Stimulated activated CD4-positive, alpha-beta T cell treated with anti-CD3 and anti-CD28 coated beads, Interleukin-2, amount 100 ng/mL, for 4 hours (primary cell): Measurements from ENCODE around the gene BTK.

Source experiments
- DNase-seq: peaks from one replicate; pipeline ENCODE4 v3.0.0-alpha.2; 2020; ENCODE audit warnings: low read depth

The BTK gene

DNA sequence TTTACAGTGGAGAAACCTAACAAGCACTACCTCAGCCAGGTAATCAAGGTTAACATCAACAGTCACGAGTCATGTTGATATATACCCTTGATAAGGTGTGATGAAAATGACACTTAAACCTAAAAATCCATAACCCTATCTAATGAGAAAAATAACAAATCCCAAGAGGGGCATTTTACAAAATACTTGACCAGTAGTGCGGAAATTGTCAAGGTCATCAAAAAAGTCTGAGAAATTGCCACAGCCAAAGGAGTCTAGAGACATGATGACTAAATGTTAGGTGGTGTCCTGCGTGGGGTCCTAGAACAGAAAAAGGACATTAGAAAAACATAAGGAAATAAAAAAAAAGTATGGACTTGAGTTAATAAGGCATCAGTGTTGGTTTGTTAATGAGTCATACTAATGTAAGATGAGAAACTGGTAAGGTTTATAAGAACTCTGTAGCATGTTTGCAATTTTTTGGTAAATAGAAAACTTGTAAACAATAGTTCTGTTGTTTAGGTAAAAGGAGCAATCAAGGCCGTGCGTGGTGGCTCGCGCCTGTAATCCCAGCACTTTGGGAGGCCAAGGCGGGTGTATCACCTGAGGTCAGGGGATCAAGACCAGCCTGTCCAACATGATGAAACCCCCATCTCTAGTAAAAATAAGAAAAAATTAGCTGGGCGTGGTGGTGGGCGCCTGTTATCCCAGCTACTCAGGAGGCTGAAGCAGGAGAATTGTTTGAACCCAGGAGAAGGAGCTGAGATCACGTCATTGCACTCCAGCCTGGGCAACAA is 7.7 kb upstream of the BTK start:
- DNase-seq = no peak

- DNase-seq = no peak
Observed at GRCh38 chrX:101391831-101392230, 5.8 kb upstream of the BTK start.

DNA sequence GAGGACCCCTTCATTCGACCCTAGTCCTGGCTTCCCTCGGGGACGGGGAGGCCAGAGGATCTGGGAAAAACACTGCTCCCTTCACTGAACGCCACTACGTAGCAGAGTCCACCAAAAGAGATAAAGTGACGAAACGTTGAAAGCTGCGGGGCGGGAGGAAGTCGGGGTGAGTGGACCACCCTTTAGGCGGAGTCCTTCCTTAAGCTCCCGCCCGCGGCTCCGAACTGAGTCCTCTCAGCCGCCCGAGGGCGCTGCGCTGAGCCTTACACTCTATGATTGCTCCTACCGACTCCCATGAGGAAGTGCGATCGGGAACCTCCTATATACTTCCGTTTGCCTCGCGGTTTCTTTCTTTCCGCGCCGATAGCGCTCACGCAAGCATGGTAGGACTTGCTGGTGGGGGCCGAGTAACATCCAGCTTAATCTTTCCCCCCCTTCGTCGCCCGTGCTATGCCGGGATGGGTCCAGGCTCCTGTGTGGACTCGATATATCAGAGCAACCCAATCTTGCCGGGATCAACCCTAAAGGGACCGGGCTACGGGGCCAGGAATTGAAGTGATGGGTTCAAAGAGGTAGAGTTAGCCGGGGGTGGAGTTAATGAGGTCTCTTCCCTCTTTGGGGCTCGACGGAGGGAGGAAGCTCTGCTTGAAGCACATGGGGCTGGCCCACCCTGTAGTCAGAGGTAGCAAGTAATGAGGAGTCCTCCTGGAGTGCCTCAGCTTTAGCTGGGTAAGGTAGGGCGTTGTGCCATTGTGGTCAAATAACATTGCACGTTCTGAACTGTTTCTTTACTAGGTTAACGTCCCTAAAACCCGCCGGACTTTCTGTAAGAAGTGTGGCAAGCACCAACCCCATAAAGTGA is 4.9 kb upstream of the BTK start, which contains the start of gene RPL36A:
TSS of gene RPL36A (plus strand) at position 348 of the 862 bp plus-strand sequence. CDS start at position 381, 33 bp downstream.
- peak; percentile 75 for DNase-seq

DNA sequence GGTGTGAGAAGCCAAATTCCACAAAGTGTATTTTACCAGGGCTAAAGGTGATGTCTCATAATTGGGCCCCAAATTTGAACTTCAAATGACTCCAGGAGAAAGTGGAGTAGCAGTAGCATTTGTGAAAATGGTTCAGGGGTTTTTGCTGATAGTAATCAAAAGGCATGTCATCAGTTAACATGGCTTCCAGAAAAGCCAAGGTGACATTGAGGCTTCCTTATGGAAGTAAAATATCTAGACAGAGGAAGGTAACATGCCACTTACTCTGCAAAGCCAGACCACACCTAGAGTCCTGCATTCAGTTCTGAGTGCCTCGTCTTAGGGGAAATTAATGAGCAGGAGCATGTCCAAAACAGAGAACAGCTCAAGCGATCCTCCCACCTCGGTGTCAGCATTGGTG is 2.6 kb upstream of the BTK start:
- DNase-seq = no peak

DNA sequence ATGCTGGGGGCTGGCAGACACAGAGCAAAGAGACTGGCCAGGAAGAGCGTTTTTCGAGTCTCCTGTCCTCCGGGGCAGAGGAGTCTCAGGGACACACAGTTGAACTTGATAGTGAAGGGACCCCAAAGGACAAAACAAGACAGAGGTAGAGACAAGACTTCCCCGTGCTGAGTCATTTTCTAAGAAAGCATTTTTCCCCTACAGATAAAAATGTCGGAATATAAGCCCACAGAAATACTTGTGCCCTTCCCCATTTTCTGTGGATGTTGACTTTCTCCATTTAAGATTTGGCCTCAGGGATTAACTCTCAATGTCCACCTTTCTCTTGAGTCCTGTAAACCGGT is 523 bp upstream of the BTK start:
- no peak for DNase-seq

DNA sequence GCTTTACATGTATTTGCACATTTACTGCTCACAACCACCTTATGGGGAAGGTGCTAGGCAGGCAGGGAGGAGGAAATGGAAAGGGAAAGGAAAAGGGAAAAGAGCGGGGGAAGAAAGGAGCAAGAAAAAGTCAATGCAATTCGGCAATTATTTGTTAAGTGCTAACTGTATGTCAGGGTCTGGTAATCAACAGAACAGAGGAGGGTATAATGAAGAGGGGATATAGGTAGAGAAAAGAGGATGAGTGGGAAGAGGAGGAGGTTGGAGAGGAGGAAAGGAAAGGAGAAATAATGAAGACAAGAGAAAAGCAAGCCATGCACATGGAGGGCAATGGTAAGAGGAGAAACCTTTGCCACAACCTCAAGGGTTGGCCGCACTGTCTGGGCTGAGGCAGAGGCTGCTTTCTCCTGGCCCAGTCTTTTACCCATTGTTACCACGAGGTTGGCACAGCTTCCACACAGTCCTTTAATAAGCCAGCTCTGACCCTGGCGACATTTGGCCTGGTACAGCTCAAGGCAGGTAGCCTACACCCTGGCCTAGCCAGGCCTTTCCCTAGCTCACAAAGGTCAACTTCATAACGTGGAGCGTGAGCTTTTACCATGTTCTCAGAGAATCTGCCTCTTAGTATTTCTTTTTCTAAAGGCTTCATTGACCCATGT is 836 bp downstream of the BTK start:
- DNase-seq = no peak

DNA sequence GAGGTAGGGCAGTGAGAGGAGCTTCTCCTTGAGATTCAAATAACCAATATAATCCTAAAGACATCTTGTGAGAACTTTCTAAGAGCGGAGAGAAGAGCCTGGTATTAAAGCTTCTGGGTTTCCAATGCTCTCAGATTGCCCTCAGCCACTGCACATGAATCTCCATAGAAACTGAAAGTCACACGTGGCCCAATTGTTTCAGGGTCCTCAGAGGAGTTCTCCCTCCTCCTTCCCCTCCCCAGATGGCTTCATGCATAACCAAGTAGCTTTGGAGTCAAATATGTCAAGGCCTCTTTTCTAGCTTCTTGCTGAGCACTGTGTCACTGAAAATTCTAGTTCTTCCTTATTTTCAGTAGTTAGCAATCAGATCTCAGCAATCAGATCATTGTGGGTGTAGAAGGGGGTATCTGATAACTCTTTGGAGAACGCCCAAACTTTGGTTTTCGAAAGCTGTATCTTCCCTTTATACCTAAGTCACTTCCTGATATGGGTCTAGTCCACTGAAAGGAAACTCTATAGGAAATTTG is 2.2 kb downstream of the BTK start:
- no peak for DNase-seq

DNA sequence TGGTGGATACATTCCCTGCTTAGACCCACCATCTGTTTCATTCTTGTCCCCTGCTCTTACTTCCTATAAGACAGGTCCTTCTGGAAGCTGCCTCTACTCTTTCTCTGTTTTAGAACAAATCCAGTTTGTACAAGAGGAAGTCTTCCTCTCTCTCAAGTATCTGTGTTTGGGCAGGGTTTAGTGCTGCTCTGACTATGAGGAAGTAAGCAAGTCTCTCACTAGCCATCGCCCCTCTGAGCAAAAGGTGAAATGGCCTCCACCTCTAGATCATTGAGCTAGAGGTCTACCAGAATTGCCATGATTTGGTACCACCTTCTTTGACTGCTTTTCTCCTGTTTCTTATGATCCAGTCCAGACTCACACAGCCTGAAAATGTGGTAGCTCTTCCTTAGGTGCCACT is 8.4 kb downstream of the BTK start:
- DNase-seq = no peak

- no peak for DNase-seq
Observed at GRCh38 chrX:101370888-101371504, 15.0 kb downstream of the BTK start.

DNA sequence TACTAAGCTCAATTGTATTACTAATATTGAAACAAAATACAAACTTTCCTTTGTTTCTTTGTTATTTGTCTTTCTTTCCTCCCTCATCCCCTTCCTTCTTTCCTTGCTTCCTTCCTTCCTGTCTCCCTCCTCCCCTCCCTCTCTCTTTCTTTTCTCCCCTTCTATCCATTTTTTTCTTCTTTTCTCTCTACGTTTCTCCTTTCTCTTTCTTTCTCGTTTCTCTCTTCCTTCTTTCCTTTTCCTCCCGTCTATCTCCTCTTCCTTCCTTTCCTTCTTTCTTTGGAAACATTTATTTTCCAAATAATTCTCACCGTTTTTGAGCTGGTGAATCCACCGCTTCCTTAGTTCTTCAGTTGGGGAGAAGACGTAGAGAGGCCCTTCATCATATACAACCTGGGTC is 16.3 kb downstream of the BTK start:
- no peak for DNase-seq

DNA sequence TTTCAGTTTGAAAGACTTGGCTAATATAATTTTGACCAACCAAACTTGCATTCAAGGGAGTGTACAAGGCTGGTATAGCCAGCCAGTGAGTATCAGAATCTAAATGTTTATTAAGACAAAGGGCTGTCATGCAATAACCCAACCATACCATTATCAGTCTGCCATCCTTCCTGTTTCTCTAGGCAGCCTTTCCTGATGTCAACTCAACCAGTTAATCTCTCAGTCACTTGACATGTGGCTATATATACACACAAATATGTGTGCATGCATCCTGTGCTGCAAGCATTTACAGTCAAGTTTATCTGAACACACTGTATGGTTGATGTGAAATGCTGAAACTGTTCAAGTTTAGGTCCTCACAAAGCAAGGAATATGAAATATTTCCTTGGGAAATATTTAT is 17.2 kb downstream of the BTK start:
- no peak for DNase-seq

- DNase-seq = no peak
Observed at GRCh38 chrX:101365301-101365795, 20.6 kb downstream of the BTK start.

DNA sequence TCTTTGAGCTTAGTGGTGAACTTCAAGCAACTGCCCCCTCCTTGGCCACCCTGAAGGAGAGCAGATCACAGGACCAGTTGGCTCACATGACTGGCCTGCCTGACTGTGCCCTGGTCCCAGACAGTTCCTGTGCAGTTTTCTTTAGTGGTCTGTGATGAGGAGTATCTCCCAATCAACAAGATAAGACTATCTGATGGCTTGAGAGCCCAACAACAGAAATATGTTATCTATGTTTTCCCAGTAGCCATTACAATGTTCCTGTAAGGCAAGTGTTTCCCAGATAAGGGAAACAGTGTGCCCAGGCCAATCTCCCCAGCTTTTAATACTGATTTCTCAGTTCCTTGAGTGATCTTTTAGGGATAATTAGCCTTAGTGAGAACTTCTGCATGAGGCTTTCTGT is 23.2 kb downstream of the BTK start:
- no peak for DNase-seq

GRCh38 chrX:101362116-101362515 is 23.9 kb downstream of the BTK start:
- DNase-seq = no peak

GRCh38 chrX:101360390-101360789 is 25.6 kb downstream of the BTK start:
- DNase-seq = no peak

DNA sequence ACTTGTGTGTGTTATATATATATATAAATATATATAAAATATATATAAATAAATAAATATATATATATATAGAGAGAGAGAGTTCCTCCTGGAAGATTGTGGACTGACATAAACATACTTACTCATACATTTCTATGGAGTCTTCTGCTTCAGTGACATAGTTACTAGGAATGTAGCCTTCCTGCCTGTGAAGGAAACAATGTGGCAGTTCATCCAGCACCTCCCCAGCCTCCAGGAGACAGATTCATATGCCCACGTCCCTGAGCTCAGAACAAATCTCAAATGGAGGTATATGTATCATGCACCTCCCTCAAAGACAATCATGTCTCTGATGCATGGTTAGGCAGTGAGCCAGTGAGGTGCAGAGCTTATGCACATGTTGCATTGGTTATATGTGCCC is 26.0 kb downstream of the BTK start:
- no peak for DNase-seq

GRCh38 chrX:101357166-101357795 is 28.7 kb downstream of the BTK start:
- DNase-seq = no peak

GRCh38 chrX:101349193-101349562 is 36.8 kb downstream of the BTK start:
- DNase-seq = no peak

DNA sequence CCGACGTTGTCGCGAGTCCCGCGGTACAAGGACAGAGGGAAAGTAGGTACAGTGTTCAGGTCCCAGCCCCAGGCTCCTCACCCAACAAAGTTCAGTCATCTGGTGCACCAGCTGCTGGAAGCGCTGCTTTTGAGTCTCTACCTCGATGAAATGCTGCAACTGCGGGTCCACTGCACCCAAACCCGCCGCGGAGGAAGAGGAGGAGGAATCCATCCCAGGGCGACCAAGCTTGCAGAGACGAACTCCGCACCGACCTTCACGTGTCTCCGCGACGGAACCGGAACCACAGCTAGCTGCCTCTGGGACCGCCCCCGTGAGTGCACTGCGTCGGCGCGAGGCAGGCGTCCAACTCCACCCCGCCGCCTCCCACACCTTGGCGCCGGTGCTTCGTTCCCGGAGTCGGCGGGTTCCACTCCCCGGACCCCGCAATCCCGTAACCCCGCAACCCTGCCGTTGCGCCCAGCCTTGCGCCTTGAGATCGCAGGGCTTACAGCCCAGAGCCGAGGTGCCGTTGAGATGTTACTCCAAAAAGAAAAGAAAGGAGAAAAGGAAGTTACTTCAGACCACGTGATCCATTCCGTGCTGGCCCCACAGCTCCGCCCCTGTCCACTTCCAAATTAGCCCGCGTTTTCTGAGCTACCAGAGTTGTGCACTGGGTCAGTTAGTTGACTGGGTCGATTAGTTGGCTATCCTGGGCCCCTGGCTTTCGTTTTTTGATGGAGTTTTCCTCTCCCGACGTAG is 37.4 kb downstream of the BTK start, which contains the start of gene TIMM8A:
TSS of gene TIMM8A (minus strand) at position 291 of the 741 bp plus-strand sequence. CDS start at position 213, 78 bp downstream.
- peak; percentile 70 for DNase-seq

- no peak for DNase-seq
Observed at GRCh38 chrX:101347859-101348451, 38.0 kb downstream of the BTK start.
